SK-N-SH (cell line): ENCODE measurements around the gene SAP30BP.

Source experiments
- CHD2 ChIP-seq: fragments of 150-350 bp; IDR thresholded peaks from 2 replicates; pipeline ENCODE4 v1.6.1; 2018; ENCODE audit warnings: low read length; ENCODE audit not compliant: partially characterized antibody
- CTCF ChIP-seq: fragments of 200-600 bp; sonication (generic); IDR thresholded peaks from 2 replicates; pipeline ENCODE4 v1.6.1; 2017; ENCODE audit warnings: antibody characterized with exemption, mild to moderate bottlenecking, moderate library complexity
- EP300 ChIP-seq, 2 experiments: IDR thresholded peaks; 2 replicates each; pipeline versions ENCODE4 v1.4.0 to v1.6.1; 2012; ENCODE audit warnings: borderline replicate concordance in 1 of 2, low read depth in 1 of 2, low read length in 1 of 2
- JUND ChIP-seq: IDR thresholded peaks from 2 replicates; pipeline ENCODE4 v1.4.0; 2012
- MAX ChIP-seq: IDR thresholded peaks from 2 replicates; pipeline ENCODE4 v1.4.0; 2012; ENCODE audit warnings: low read depth
- PBX3 ChIP-seq: IDR thresholded peaks from 2 replicates; pipeline ENCODE4; 2012
- RFX5 ChIP-seq: IDR thresholded peaks from 2 replicates; pipeline ENCODE4 v1.6.1; 2012; ENCODE audit warnings: mild to moderate bottlenecking, improper control_type of control experiment, low read length
- SIN3A ChIP-seq: IDR thresholded peaks from 2 replicates; pipeline ENCODE4 v1.6.1; 2012; ENCODE audit warnings: low read depth, mild to moderate bottlenecking, low read length, moderate library complexity, borderline replicate concordance
- TCF12 ChIP-seq: IDR thresholded peaks from 2 replicates; pipeline ENCODE4 v1.4.0; 2012
- USF1 ChIP-seq: IDR thresholded peaks from 2 replicates; pipeline ENCODE4 v1.4.0; 2012; ENCODE audit warnings: low read depth, borderline replicate concordance

- no peak for TF ChIP-seq CHD2
- TF ChIP-seq PBX3: no peak
- TF ChIP-seq SIN3A: no peak
- no peak for TF ChIP-seq EP300 (IDR thresholded peaks at IDR 0.05; ENCODE audit: borderline replicate concordance in 1 of 2, low read depth in 1 of 2, low read length in 1 of 2)
- TF ChIP-seq USF1: no peak
- no peak for TF ChIP-seq TCF12
- no peak for TF ChIP-seq JUND
- no peak for TF ChIP-seq MAX
- no peak for TF ChIP-seq RFX5
- no peak for TF ChIP-seq CTCF
These were observed 29.6 kb upstream of the SAP30BP start for GRCh38 chr17:75637551-75637950.
